ENCODE data around the gene JAK2. TPM values are rescaled to one million over a fixed set of nuclear protein-coding genes. Genes with fewer than 3 reads are reported as not detected.

JAK2 gene
- total and polyA plus RNA-seq, 2 of the 4 experiments (the other 2 are of a cell fraction) = 2.3 to 6.1 TPM

DNA sequence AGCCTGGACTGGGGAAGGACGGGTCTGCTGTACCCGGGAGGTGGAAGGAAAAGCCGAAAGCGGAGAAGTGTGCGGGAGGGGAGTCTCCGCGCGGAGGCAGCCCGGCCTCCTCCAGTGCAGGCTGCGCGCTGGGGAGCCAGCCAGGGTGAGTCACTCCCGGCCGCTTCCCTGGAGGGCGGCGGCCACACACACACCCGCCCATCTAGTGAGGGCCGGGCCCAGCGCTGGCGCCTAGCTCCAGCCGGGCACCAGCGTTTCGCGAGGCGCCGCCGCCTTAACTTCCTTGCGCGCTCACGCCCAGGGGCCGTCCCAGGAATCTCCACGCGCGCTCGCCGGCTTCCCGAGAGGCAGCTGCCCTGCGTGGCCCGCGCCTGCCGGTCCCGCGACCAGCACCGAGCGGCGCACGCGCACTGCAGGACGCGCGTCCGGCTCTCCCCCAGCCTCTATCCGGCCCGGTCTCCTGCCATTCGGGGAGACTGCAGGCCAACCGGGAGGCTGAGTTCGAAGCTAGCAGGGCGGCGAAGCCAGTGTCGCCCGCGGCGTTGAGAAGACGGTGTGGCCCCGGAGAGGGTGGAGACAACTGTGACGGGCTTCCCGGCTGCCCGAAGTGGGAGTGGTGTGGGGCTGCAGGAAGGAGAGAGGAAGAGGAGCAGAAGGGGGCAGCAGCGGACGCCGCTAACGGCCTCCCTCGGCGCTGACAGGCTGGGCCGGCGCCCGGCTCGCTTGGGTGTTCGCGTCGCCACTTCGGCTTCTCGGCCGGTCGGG lies at the start of gene JAK2 (continued):
- TF ChIP-seq MXI1 (IDR thresholded peaks at IDR 0.05; ENCODE audit: borderline replicate concordance, low read depth, low read length) (peak; percentile 43; the same call in 1 of the 2 replicates), NFE2L2 (IDR thresholded peaks at IDR 0.05; ENCODE audit: low read depth, low read length) (no peak), CHD1 (IDR thresholded peaks at IDR 0.05; ENCODE audit: low read depth, low read length) (no peak)

GRCh38 chr9:4936277-4936676 lies 48.8 kb upstream of the JAK2 start:
- H3K9me3 ChIP-seq (ENCODE audit: control insufficient read depth, insufficient read depth, low read length) = no peaks in the 10 kb centered on the region
- dilution Hi-C loops (cut with HindIII; ENCODE audit: low sequenced_read_pairs, unreplicated experiment) (no loop called here), intact Hi-C loops (cut with micrococcal nuclease) (no loop called here), in situ Hi-C loops (cut with MboI; ENCODE audit: low sequenced_read_pairs) (no loop called here)
- DNase-seq = no peak
- H2AK5ac ChIP-seq (ENCODE audit: low read depth, low read length) = no peak overlapping the region
- H3K4me3 ChIP-seq (ENCODE audit: insufficient read depth, low read depth, low read length) = no peak overlapping the region
- H3K4me1 ChIP-seq (ENCODE audit: control insufficient read depth, insufficient read depth, low read length) = no peaks in the 10 kb centered on the region
- no peak overlapping the region for H3K18ac ChIP-seq (ENCODE audit: low read depth, low read length)
- ATAC-seq (ENCODE audit: low read depth) = no peak
- no peak overlapping the region for H2BK5ac ChIP-seq (ENCODE audit: low read depth, low read length, poor library complexity, severe bottlenecking)
- no peak overlapping the region for H3K4me2 ChIP-seq (ENCODE audit: low read depth, low read length)
- 100% methylated on average over 1 of the region's 3 CpGs for WGBS, 2 experiments (ENCODE audit: extremely low coverage in 2 of 2, insufficient read length in 1 of 2)
- H3K36me3 ChIP-seq (ENCODE audit: control insufficient read depth, insufficient read depth, low read length) = no peaks in the 10 kb centered on the region
- no peak for TF ChIP-seq ELK1 (IDR thresholded peaks at IDR 0.05; ENCODE audit: borderline replicate concordance, low read depth, low read length)
- TF ChIP-seq RCOR1 (IDR thresholded peaks at IDR 0.05; ENCODE audit: insufficient replicate concordance, low read length) = no peak
- no peak for TF ChIP-seq BHLHE40 (IDR thresholded peaks at IDR 0.05; ENCODE audit: low read depth, low read length)
- TF ChIP-seq SMC3 (IDR thresholded peaks at IDR 0.05; ENCODE audit: low read depth, low read length) = no peak
- no peak for TF ChIP-seq NFE2L2 (IDR thresholded peaks at IDR 0.05; ENCODE audit: low read depth, low read length)
- no peak for TF ChIP-seq RFX5 (IDR thresholded peaks at IDR 0.05; ENCODE audit: low read depth, low read length)
- no peak for TF ChIP-seq POLR2A (IDR thresholded peaks at IDR 0.05; ENCODE audit: low read depth, low read length)
- no peak for TF ChIP-seq MAFK (IDR thresholded peaks at IDR 0.05; ENCODE audit: low read depth, low read length)
- TF ChIP-seq MXI1 (IDR thresholded peaks at IDR 0.05; ENCODE audit: borderline replicate concordance, low read depth, low read length) = no peak
- TF ChIP-seq MAZ (IDR thresholded peaks at IDR 0.05; ENCODE audit: borderline replicate concordance, low read depth, low read length) = no peak
- no peak for TF ChIP-seq CHD1 (IDR thresholded peaks at IDR 0.05; ENCODE audit: low read depth, low read length)
- no peak overlapping the region for H3K14ac ChIP-seq (replicated peaks; ENCODE audit: low read depth, low read length)
- H4K91ac ChIP-seq (ENCODE audit: insufficient read depth, low read depth, low read length) = no peak overlapping the region
- H3K4ac ChIP-seq (ENCODE audit: low read depth, low read length) = no peak overlapping the region
- no peak overlapping the region for H3K23ac ChIP-seq (ENCODE audit: low read depth, low read length)
- H3K27ac ChIP-seq (ENCODE audit: insufficient read depth, low read length) = no peak overlapping the region
- H3K56ac ChIP-seq (ENCODE audit: extremely low read depth, insufficient read depth, low read length) = no peak overlapping the region
- CTCF ChIA-PET = no interaction called here
- no peaks in the 10 kb centered on the region; the same call in 1 of the 2 replicates for H3K27me3 ChIP-seq (ENCODE audit: control insufficient read depth, insufficient read depth, low read length)
- H4K5ac ChIP-seq (ENCODE audit: low read depth, low read length) = no peak overlapping the region
- no peak overlapping the region for H2AK9ac ChIP-seq (replicated peaks; ENCODE audit: low read depth, low read length, poor library complexity)
- no peak overlapping the region for H2BK15ac ChIP-seq (ENCODE audit: low read depth, low read length)
- H2BK20ac ChIP-seq (ENCODE audit: low read depth, low read length) = no peak overlapping the region
- no peak overlapping the region for H2AFZ ChIP-seq (replicated peaks; ENCODE audit: low read length, poor library complexity)
- H3K9me1 ChIP-seq (ENCODE audit: insufficient read depth, low read length) = no peaks in the 10 kb centered on the region; the same call in 1 of the 2 replicates
- POLR2A ChIA-PET (ENCODE audit: unreplicated experiment) = no interaction called here
- H4K20me1 ChIP-seq (ENCODE audit: insufficient read depth, low read length) = no peaks in the 10 kb centered on the region
- H2BK120ac ChIP-seq (ENCODE audit: low read depth, low read length) = no peak overlapping the region
- H3K79me1 ChIP-seq (ENCODE audit: low read depth in 1 of 2, low read length in 2 of 2) = no peaks in the 10 kb centered on the region
- no peak overlapping the region for H4K8ac ChIP-seq (ENCODE audit: low read depth in 2 of 2, low read length in 2 of 2)
- BruUV-seq (replicated peaks) = no TSS peak
- no peak overlapping the region for H3K9ac ChIP-seq (ENCODE audit: low read depth, low read length)
